ENCODE data around the gene SLC39A8.
"Not testable (repeated sequence)": the region's sequence is repeated elsewhere in the genome, so short reads cannot be mapped to it uniquely, and the experiment has no call there.

GRCh38 chr4:102273317-102273716, 72.0 kb downstream of the SLC39A8 start:
- not testable (repeated sequence) for TF ChIP-seq EZH2 (IDR thresholded peaks at IDR 0.05; ENCODE audit: insufficient read depth, poor library complexity, severe bottlenecking); EZH2phosphoT487 (IDR thresholded peaks at IDR 0.05; ENCODE audit: insufficient read depth, low read depth)
